HepG2 (cell line): ENCODE measurements around the gene TNFRSF13B. TPM values are rescaled to one million over a fixed set of nuclear protein-coding genes. Genes with fewer than 3 reads are reported as not detected.

Experiments used
- ATAC-seq: fragments of 200-7000 bp; cut with Tn5 transposase; 3 replicates; pipeline ENCODE4 v1.9.1; 2020; ENCODE audit warnings: mild to moderate bottlenecking, moderate library complexity
- BruUV-seq: library from RNA; stranded (reverse); fragments of 400-500 nt; replicated peaks from 2 replicates; lab custom pipeline; 2021; lab: Mats Ljungman, UMichigan
- CTCF ChIA-PET: fragments of 300-600 bp; formaldehyde crosslinking; extraction: SDS; loops from one replicate; lab custom pipeline; 2021; ENCODE audit warnings: low total read pairs, inconsistent platforms, low intra/inter-chr PET ratio; lab: Yijun Ruan, JAX
- POLR2A ChIA-PET: fragments of 350-600 bp; sonication (Branson Sonifier 250); formaldehyde crosslinking; loops from one replicate; lab custom pipeline; 2020; ENCODE audit warnings: antibody characterized with exemption, inconsistent platforms; lab: Yijun Ruan, JAX
- DNase-seq: peaks from one replicate; pipeline ENCODE4 v3.0.0-alpha.2; 2015; ENCODE audit warnings: low spot score
- FAIRE-seq: peaks from 3 replicates; lab custom pipeline; 2011; peaks lifted over from hg19 to GRCh38; lab: Jason Lieb, UNC
- H2AFZ ChIP-seq: one replicate; pipeline ENCODE4 v1.6.1; 2011; ENCODE audit warnings: low read length, inconsistent platforms
- H3K27ac ChIP-seq: fragments of 300-600 bp; 3 replicates; pipeline ENCODE4 v1.8.0; 2011; ENCODE audit warnings: mixed run types, mild to moderate bottlenecking, mixed read lengths, low read length, inconsistent platforms; ENCODE audit not compliant: insufficient read depth; ENCODE audit errors: extremely low read length
- H3K27me3 ChIP-seq, 2 experiments: fragments of 200-600 bp in 1 of 2; 2 replicates in 1 of 2; 3 replicates in 1 of 2; pipeline versions ENCODE4 v1.6.0 to v1.8.0; 2011; ENCODE audit warnings: low read length in 2 of 2, mild to moderate bottlenecking in 2 of 2, moderate library complexity in 2 of 2, inconsistent platforms in 1 of 2; ENCODE audit not compliant: insufficient read depth in 2 of 2, control insufficient read depth in 1 of 2
- H3K36me3 ChIP-seq, 2 experiments: fragments of 200-600 bp in 1 of 2; replicated peaks in 1 of 2; 2 replicates in 1 of 2; 3 replicates in 1 of 2; pipeline versions ENCODE4 v1.5.1 to v1.8.0; 2011; ENCODE audit warnings: low read length in 2 of 2, inconsistent platforms in 1 of 2; ENCODE audit not compliant: insufficient read depth in 2 of 2, control insufficient read depth in 1 of 2
- H3K4me1 ChIP-seq: 2 replicates; pipeline ENCODE4 v1.5.1; 2012; ENCODE audit warnings: low read length, inconsistent platforms; ENCODE audit not compliant: insufficient read depth
- H3K4me2 ChIP-seq: 2 replicates; pipeline ENCODE4 v1.6.0; 2011; ENCODE audit warnings: low read depth, low read length, inconsistent platforms
- H3K4me3 ChIP-seq, 3 experiments: fragments of 200-600 bp in 1 of 3; sonication (generic), shearing (Covaris generic) in 1 of 3; replicated peaks in 1 of 3; 2 replicates each; pipeline ENCODE4 v1.5.1; 2011 to 2016; ENCODE audit warnings: low read length in 3 of 3, inconsistent platforms in 2 of 3, low read depth in 2 of 3, mild to moderate bottlenecking in 2 of 3, control low read depth in 1 of 3, mixed read lengths in 1 of 3; ENCODE audit not compliant: insufficient read depth in 1 of 3
- H3K79me2 ChIP-seq: one replicate; pipeline ENCODE4 v1.6.1; 2011; ENCODE audit warnings: low read length, inconsistent platforms; ENCODE audit not compliant: insufficient read depth
- H3K9ac ChIP-seq: 2 replicates; pipeline ENCODE4 v1.6.0; 2011; ENCODE audit warnings: mild to moderate bottlenecking, low read depth, low read length, inconsistent platforms; ENCODE audit not compliant: insufficient read depth
- H3K9me3 ChIP-seq: 2 replicates; pipeline ENCODE4 v1.5.1; 2012; ENCODE audit warnings: mild to moderate bottlenecking, low read length
- H4K20me1 ChIP-seq: 2 replicates; pipeline ENCODE4 v1.6.0; 2011; ENCODE audit warnings: inconsistent platforms, mild to moderate bottlenecking, low read length, moderate library complexity; ENCODE audit not compliant: insufficient read depth
- FOXC1 ChIP-seq: sonication (generic); formaldehyde crosslinking; IDR thresholded peaks from 2 replicates; pipeline ENCODE4 v1.8.0; 2022; ENCODE audit warnings: mild to moderate bottlenecking, missing genetic modification reagents, borderline replicate concordance
- LCORL ChIP-seq, 2 experiments: fragments of 450-650 bp in 1 of 2; sonication (generic) in 1 of 2; formaldehyde crosslinking in 1 of 2; IDR thresholded peaks; 2 replicates each; pipeline versions ENCODE4 v1.5.0 to v1.6.1; 2017 to 2020; ENCODE audit warnings: antibody characterized with exemption in 1 of 2, missing genetic modification reagents in 1 of 2
- NR3C1 ChIP-seq: sonication (generic); formaldehyde crosslinking; IDR thresholded peaks from 2 replicates; pipeline ENCODE4 v1.4.0; 2020; ENCODE audit warnings: missing genetic modification reagents
- RARG ChIP-seq: sonication (generic); formaldehyde crosslinking; IDR thresholded peaks from 2 replicates; pipeline ENCODE4 v1.4.0; 2020; ENCODE audit warnings: low read depth, mild to moderate bottlenecking, missing genetic modification reagents
- YEATS4 ChIP-seq: sonication (generic); formaldehyde crosslinking; IDR thresholded peaks from 2 replicates; pipeline ENCODE4 v1.4.0; 2020; ENCODE audit warnings: missing genetic modification reagents, borderline replicate concordance
- YY1 ChIP-seq: IDR thresholded peaks from 2 replicates; pipeline ENCODE4 v1.6.1; 2011; ENCODE audit warnings: low read length, low read depth, moderate library complexity, mild to moderate bottlenecking; ENCODE audit not compliant: insufficient read depth, insufficient replicate concordance
- ZSCAN21 ChIP-seq: sonication (generic); formaldehyde crosslinking; IDR thresholded peaks from 2 replicates; pipeline ENCODE4 v1.8.0; 2022; ENCODE audit warnings: mild to moderate bottlenecking, missing genetic modification reagents, moderate library complexity, borderline replicate concordance
- WGBS: methylation state at CpG from one replicate; pipeline ENCODE4 v1.1.6; 2017; ENCODE audit warnings: low lambda C conversion rate; 5-methylcytosine and 5-hydroxymethylcytosine counted together
- in situ Hi-C: cut with HindIII; loops from 2 replicates; pipeline ENCODE4 v1.10.0; 2017; ENCODE audit warnings: low pct_unique_long_range_greater_than_20kb; ENCODE audit not compliant: extremely low pct_ligation_motif_present
- intact Hi-C: fragments of 100-400 bp; cut with micrococcal nuclease; formaldehyde crosslinking; loops from one replicate; pipeline ENCODE4 v1.10.0; 2022; ENCODE audit not compliant: unreplicated experiment
- polyA plus RNA-seq, 8 experiments: library from polyadenylated mRNA; depleted of rRNA in 3 of 8; stranded (reverse) in 7 of 8; unstranded in 1 of 8; fragments of >200 nt; fragmentation: Illumina TruSeq in 4 of 8; extraction: Trizol in 4 of 8; gene quantifications; 2 replicates each; pipeline versions ENCODE4 v1.2.1 to v1.2.3, GENCODE V29; 2011 to 2016; ENCODE audit warnings: low read depth in 4 of 8, missing spikeins in 1 of 8, mixed read lengths in 1 of 8; ENCODE audit not compliant: insufficient read depth in 1 of 8
- total RNA-seq, 5 experiments: library from RNA; depleted of rRNA; stranded (reverse); fragments of >200 nt; fragmentation: Illumina TruSeq; extraction: Trizol; gene quantifications; 2 replicates each; pipeline ENCODE4 v1.2.3, GENCODE V29; 2016; ENCODE audit warnings: low read depth in 1 of 5
- TF ChIP-seq, protein P1 (sequence below): sonication (generic); formaldehyde crosslinking; IDR thresholded peaks from 2 replicates; pipeline ENCODE4 v1.4.0; 2020; ENCODE audit warnings: mild to moderate bottlenecking, missing genetic modification reagents, borderline replicate concordance
- TF ChIP-seq, protein P2 (sequence below), 2 experiments: fragments of 450-650 bp in 1 of 2; sonication (generic) in 1 of 2; formaldehyde crosslinking; IDR thresholded peaks; 2 replicates each; pipeline versions ENCODE4 v1.5.0 to v1.8.0; 2020 to 2022; ENCODE audit warnings: mild to moderate bottlenecking in 1 of 2, missing genetic modification reagents in 1 of 2
- TF ChIP-seq, protein P3 (sequence below): sonication (generic); formaldehyde crosslinking; IDR thresholded peaks from 2 replicates; pipeline ENCODE4 v1.8.0; 2022; ENCODE audit warnings: missing genetic modification reagents, low read depth, mild to moderate bottlenecking, borderline replicate concordance
- TF ChIP-seq, protein P4 (sequence below): sonication (generic); formaldehyde crosslinking; IDR thresholded peaks from 2 replicates; pipeline ENCODE4 v1.4.0; 2020; ENCODE audit warnings: missing genetic modification reagents, mild to moderate bottlenecking, borderline replicate concordance

Gene TNFRSF13B
- total and polyA plus RNA-seq, 2 of the 13 experiments (the other 11 are each of a cell fraction or from before 2014, with no cell fraction given) = not detected

DNA sequence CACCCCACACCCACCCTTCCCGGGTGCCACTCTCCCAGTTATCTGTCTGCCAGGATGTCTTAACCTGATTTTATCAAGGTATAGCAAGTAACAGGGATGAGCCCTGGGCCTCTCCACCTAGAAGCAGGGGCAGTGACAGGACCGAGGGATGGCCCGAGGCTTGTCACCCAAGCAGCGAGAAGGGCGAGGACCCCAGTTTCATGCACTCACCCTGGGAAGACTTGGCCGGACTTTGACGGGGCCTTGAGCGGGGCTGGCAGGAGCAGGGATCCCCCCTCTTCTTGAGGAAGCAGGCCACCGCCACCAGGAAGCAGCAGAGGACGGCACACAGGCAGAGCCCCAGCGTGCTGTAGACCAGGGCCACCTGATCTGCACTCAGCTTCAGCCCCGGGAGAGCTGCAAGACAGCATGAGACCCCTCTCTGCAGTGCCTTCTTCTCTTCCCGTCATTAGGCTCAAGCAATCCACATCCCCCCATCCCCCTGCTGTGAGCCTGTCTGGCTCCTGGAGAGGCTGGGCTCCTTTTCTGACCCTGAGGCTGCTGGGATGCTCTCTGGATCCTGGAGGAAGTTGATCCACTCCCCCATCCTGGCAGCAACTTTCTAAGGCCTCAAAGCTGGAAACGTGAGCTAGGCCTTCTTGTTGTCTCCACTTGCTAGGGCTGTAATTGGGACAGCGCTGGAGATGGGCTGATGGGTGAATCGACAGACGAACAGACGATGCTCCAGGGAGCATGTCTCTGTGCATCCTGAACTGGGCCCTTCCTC lies 31.6 kb downstream of the TNFRSF13B start:
- BruUV-seq = no TSS peak
- 7% methylated on average over 6 of the region's 18 CpGs for WGBS
- Histone ChIP-seq H3K36me3 (no peaks in the 10 kb centered on the region), H3K9me3 (no peaks in the 10 kb centered on the region), H3K79me2 (no peaks in the 10 kb centered on the region), H3K4me1 (peaks cover 11% of the 10 kb centered on the region), H4K20me1 (no peaks in the 10 kb centered on the region), H2AFZ (no peak overlapping the region), H3K27ac (no peak overlapping the region), H3K4me2 (no peak overlapping the region), H3K4me3 (no peak overlapping the region), H3K27me3 (peaks cover 11 to 50% of the 10 kb centered on the region in 2 experiments; a peak in 4 of 5 replicates), H3K9ac (no peak overlapping the region)
- FAIRE-seq (no peak), DNase-seq (no peak), ATAC-seq (no peak; the same call in 2 of the 3 replicates)
- ChIA-PET POLR2A (no interaction called here), CTCF (no interaction called here)
- in situ Hi-C loops = no loop called here
- intact Hi-C loops = no loop called here
- TF ChIP-seq, protein P1, sequence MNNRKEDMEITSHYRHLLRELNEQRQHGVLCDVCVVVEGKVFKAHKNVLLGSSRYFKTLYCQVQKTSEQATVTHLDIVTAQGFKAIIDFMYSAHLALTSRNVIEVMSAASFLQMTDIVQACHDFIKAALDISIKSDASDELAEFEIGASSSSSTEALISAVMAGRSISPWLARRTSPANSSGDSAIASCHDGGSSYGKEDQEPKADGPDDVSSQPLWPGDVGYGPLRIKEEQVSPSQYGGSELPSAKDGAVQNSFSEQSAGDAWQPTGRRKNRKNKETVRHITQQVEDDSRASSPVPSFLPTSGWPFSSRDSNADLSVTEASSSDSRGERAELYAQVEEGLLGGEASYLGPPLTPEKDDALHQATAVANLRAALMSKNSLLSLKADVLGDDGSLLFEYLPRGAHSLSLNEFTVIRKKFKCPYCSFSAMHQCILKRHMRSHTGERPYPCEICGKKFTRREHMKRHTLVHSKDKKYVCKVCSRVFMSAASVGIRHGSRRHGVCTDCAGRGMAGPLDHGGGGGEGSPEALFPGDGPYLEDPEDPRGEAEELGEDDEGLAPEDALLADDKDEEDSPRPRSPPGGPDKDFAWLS = no peak
- TF ChIP-seq LCORL (IDR thresholded peaks at IDR 0.05) (no peak), LCORL (CRISPR knock-in tag; IDR thresholded peaks at IDR 0.05) (no peak), YY1 (no peak), ZSCAN21 (CRISPR knock-in tag) (no peak), NR3C1 (no peak), RARG (CRISPR knock-in tag) (no peak), YEATS4 (CRISPR knock-in tag) (no peak), FOXC1 (CRISPR knock-in tag) (no peak)
- TF ChIP-seq, protein P2, sequence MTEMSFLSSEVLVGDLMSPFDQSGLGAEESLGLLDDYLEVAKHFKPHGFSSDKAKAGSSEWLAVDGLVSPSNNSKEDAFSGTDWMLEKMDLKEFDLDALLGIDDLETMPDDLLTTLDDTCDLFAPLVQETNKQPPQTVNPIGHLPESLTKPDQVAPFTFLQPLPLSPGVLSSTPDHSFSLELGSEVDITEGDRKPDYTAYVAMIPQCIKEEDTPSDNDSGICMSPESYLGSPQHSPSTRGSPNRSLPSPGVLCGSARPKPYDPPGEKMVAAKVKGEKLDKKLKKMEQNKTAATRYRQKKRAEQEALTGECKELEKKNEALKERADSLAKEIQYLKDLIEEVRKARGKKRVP (CRISPR knock-in tag; IDR thresholded peaks at IDR 0.05) = no peak
- TF ChIP-seq, protein P3, sequence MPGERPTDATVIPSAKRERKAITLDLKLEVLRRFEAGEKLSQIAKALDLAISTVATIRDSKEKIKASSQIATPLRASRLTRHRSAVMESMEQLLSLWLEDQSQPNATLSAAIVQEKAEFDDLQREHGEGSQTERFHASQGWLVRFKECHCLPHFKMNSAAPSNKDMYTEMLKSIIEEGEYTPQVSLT = no peak
- TF ChIP-seq, protein P4, sequence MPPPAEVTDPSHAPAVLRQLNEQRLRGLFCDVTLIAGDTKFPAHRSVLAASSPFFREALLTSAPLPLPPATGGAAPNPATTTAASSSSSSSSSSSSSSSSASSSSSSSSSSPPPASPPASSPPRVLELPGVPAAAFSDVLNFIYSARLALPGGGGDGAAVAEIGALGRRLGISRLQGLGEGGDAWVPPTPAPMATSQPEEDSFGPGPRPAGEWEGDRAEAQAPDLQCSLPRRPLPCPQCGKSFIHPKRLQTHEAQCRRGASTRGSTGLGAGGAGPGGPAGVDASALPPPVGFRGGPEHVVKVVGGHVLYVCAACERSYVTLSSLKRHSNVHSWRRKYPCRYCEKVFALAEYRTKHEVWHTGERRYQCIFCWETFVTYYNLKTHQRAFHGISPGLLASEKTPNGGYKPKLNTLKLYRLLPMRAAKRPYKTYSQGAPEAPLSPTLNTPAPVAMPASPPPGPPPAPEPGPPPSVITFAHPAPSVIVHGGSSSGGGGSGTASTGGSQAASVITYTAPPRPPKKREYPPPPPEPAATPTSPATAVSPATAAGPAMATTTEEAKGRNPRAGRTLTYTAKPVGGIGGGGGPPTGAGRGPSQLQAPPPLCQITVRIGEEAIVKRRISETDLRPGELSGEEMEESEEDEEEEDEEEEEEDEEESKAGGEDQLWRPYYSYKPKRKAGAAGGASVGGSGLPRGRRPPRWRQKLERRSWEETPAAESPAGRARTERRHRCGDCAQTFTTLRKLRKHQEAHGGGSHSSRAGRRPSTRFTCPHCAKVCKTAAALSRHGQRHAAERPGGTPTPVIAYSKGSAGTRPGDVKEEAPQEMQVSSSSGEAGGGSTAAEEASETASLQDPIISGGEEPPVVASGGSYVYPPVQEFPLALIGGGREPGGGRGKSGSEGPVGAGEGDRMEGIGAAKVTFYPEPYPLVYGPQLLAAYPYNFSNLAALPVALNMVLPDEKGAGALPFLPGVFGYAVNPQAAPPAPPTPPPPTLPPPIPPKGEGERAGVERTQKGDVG (CRISPR knock-in tag) = no peak
